ENCODE data around the gene DPYD.

The DPYD gene

DNA sequence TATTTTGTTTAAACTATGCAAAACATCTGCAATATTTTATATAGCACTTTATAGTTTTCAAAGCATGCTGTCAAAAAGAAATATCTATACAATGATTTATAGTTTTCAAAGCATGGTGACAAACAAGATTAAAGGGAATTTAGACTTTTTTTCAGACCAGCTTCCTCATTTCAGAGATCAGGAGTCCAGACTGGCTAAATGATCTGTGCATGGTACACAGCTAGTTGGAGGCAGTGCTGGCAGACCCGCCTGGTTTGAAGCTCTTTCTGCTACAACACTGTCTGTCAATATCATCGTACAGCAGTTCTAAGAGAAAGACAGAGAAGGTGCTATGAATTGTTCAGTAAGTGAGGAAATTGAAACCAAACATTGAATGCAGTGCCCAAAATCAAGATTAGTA is 720.2 kb downstream of the DPYD start:
- no peak for DNase-seq (ENCODE audit: low spot score)

- no peak for DNase-seq (ENCODE audit: low spot score)
Measured at GRCh38 chr1:97196825-97197516, 723.9 kb downstream of the DPYD start.

DNA sequence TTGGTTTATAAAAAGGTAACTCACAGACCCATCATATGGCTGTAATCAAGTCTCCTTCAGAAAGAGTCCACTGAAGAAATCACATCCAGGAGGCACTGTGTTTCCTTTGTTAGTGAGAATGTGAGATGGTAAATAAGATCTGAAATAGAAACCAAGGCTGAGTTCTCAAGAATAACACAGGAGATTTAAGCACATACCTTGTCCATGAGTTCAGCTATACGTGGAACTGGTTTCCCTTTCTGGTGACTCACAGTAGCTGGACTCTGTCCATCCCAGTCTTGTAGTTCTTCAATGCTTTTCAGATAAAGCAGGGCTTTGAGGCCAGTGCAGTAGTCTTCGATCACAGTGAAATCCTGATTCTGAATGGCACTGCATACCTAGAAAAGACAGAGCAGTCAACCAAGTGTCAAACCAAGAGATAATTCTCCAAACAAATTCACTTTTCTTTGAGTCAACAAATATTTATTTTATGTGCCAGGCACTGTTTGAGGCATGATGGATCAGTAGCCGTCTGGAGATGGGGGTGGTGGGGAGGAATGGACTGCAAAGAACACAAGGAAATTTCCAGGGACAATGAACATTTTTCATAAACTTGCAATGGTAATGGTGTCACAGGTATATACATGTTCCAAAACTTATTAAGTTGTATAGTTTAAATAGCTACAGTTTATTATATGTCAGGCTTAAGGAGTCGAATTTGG is 727.8 kb downstream of the DPYD start:
- peak; percentile 63 for DNase-seq (ENCODE audit: low spot score)

DNA sequence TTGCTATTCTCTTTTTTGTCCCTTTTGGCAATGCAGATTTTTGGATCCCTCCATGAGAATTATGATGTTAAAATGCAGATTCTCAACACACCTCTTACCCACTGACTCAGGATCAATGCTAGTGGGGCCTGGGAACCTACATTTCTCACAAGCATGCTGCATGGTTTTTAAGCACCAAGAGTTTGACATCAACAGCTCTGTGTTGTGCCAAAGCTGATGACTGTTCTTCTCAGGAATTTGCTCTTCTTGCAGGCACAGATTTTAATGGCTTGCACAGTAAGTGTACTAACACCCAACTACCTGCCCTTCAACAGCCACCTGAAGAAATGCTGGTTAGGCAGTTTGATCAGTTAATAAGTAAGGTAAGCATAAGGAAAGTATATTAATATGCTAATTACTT is 730.5 kb downstream of the DPYD start:
- DNase-seq (ENCODE audit: low spot score) = peak; percentile 54

GRCh38 chr1:97186381-97186780 is 734.5 kb downstream of the DPYD start:
- DNase-seq (ENCODE audit: low spot score) = no peak

DNA sequence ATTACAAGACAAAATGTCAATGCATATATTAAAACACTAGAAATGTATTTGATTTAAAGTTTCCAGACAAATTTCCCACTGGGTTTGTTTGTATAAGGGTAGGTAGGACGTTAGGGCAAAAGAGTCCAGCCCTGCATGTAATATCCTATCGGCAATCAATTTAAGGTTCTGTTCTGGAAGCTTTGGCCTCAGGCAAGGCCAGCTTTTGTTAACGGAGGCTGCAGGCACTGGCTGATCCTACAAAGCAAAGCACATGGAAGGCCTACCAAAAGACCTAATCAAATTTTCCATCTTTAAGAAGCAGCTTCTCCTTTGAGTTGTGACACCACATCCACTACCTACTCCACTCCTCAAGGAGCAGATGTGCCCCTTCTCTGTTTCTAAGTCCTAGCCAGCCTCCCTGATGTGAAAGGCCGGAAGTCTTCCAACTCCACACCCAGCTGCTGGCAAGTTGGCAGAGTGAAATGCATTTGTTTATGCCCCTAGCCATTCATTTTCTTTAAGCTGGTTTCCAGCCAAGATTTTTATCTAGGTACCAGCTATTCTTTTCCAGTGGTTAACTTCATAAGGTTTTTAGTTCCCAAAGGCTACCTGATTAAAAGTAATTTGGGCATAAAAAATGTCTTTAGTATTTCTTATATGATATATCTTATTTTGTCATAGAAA is 746.7 kb downstream of the DPYD start:
- DNase-seq (ENCODE audit: low spot score) = no peak

DNA sequence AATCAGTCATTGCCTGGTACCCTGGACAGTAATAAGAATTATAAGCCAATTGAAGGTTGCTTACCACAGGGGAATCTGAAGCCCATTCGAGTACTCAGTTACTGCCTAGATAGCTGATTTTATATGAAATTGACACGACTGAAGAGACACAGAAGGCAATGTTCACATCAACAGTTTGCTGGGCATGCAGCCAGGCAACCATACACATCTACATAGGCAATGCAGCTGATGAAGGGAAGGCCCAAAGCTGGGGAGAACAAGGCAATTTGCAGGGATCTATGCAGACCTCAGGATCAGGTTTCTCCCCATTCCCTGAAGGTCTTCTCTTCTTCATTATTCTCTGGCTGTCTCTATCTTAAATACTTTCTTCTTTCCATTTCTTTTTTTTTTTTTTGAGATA is 750.5 kb downstream of the DPYD start:
- DNase-seq (ENCODE audit: low spot score) = no peak

DNA sequence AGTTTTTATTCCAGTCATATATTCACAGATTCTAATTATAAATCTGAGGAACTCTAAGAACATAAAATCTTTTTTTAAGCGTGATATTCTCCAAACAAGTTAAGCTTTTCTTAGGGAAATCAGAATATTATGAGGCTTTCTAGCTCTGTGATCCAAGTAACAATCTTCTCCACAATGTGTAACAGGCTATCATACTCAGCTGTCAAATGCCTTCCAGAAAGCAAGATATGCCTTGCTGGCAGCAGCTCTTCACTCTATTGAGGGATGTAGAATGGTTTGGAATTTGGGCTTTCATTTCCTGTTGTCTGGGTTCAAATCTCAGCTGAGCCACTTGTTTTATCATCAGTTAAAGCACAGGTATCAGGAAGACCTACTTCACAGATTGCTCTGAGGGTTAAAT is 752.8 kb downstream of the DPYD start:
- DNase-seq (ENCODE audit: low spot score) = no peak

GRCh38 chr1:97167246-97167645 is 753.6 kb downstream of the DPYD start:
- DNase-seq (ENCODE audit: low spot score) = no peak

- DNase-seq (ENCODE audit: low spot score) = no peak
Measured at GRCh38 chr1:97166626-97167025, 754.2 kb downstream of the DPYD start.

DNA sequence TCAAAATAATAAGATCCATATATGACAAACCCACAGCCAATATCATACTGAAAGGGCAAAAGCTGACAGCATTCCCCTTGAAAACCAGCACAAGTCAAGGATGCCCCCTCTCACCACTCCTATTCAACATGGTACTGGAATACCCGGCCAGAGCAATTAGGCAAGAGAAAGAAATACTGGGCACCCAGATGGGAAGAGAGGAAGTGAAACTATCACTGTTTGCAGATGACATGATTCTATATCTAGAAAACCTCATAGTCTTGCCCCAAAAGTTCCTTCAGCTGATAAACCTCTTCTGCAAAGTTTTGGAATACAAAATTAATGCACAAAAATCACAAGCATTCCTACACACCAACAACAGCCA is 756.6 kb downstream of the DPYD start:
- DNase-seq (ENCODE audit: low spot score) = no peak

DNA sequence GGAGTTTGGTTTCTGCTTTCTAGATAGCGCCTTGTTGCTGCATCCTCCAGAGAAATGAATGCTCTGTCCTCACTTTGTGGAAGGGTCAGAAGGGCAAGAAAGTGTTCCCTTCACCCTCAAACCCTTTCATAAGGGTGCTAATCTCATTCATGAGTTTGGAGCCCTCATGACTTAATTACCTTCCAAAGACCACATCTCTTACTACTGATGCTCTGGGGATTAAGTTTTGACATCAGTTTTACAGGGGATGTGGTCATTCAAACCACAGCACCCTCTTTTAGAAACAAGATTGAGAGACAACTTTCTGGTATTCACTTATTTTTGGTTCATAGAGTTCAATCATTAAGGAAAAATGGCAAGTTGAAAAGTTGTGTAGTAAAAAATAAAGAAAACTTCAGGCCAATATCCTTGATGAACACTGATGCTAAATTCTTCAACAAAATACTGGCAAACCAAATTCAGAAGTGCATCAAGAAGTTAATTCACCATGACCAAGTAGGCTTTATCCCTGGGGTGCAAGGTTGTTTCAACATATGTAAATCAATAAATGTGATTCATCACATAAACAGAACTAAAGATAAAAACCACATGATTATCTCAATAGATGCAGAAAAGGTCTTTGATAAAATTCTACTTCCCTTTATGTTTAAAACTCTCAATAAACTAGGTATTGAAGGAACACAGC is 757.1 kb downstream of the DPYD start:
- no peak for DNase-seq (ENCODE audit: low spot score)

DNA sequence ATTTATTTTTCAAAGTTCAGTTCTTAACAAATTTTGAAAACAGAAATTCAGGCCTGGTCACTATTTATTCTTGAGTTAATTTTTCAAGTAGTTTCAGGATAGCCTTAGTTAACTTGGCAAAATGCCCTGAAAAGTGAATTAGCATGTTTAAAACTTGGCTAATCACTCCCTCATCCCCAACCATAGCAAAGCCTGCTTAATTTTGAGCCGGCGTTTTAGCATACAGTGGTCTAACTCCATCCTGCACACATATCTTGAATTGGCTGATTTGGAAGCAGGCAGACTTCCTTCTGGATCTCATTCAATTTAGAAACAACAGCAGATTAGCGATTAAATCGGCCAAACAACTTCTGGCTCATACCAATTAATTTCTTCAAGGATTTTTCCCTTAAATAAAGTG is 760.0 kb downstream of the DPYD start:
- DNase-seq (ENCODE audit: low spot score) = peak; percentile 7

- DNase-seq (ENCODE audit: low spot score) = no peak
Measured at GRCh38 chr1:97159342-97159741, 761.5 kb downstream of the DPYD start.

DNA sequence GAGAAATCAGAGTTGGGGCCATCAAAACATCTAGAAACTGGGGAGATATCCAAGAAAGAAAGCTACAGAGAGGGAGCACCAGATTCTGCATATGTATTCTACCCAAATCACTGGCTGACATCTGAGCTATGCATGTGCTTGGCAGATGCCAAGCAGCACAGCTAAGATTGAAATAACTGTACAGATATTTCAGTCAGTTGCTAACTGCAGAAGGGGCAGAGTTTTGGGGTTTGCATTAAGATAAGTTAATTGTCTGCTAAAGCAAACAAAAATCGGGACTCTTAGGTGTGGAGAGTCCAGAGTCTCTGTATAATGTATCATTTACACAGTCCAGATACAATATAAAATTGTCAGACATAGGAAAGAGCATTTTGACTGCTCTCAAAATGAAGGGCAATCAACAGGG is 762.1 kb downstream of the DPYD start:
- no peak for DNase-seq (ENCODE audit: low spot score)

DNA sequence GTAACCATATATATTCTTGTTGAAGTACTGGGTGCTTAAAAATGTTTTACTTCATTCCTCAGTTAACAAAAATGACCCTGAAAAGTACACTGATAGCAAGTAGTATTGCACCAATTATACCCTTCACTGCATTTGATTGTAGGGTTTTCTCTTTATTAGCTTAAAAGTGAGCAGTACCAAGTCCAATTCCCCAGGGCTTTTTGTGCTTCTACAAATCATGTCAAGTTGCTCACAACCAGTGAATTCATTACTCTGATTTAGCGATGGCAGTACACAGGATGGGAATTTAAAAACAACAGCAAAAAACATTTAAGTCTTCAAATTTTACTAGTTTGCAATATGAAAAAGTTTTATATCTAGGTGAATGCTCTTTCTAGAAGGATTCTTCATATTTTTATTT is 762.8 kb downstream of the DPYD start:
- DNase-seq (ENCODE audit: low spot score) = no peak

DNA sequence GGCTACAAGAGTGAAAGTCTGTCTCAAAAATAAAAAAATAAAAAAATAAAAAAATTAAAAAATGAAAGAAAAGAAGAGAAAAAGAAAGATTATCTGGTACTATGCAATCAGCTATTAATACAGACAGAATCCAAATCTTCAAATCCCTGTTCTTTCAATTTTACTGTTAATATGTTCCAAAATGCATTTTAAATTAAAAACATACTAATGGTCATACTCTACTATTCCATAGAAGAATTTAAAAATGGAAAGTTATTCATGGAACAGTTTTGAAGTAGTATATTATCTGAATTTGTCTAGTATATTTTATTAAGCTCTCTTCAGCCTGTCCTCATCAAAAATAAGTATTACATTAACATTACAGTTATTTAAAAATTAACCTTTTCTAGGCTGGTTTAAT is 769.2 kb downstream of the DPYD start:
- no peak for DNase-seq (ENCODE audit: low spot score)

DNA sequence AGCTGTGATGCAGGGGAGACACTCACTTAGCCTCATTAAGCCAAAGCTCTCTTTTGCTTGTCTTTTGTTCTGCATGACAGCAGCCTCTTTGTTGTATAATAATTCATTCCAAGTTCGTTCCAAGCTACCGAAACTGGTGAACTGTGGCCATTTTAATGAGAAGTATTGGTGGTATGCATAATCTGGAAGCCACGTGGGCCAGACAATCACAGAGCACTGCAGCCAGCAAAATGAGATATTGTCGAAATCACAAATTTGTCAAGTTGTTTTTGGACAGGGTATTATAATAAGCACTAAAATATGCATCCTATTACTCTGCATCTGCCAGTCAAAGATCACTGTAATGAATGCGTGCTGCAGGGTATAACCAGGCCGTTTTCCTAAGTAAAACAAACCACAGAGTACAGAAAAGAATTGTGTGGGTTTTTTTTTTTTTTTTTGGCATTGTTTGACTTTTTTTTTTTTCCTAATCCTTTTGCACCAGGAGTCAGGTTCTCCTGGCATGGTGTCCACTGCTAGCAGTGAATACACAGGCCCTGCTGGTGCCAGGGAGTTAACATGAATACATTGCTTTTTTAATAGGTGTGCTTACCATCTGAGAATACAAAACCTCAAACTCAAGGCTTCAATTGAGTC is 775.4 kb downstream of the DPYD start:
- DNase-seq (ENCODE audit: low spot score) = peak; percentile 67

GRCh38 chr1:97144527-97144926 is 776.3 kb downstream of the DPYD start:
- peak; percentile 19 for DNase-seq (ENCODE audit: low spot score)

- no peak for DNase-seq (ENCODE audit: low spot score)
Measured at GRCh38 chr1:97143236-97143882, 777.5 kb downstream of the DPYD start.

DNA sequence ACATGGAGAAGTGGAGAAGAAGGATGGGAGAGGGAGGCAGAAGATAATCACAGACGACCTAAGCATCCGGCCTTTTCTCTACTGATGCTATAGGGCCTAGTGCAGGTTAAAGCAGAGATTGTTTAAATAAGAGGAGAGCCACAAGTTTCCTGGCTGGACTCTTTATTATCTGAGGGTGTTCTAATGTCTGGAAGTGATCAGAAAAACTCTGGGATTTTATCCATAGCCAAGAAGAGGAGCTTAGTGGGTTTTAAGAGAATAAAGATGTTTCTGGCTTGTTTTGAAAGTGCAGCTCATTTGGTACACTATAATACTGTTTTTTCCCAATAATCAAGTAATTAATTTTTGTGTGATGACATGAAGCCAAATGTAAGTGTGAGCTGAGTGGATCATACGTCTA is 780.2 kb downstream of the DPYD start:
- DNase-seq (ENCODE audit: low spot score) = no peak

DNA sequence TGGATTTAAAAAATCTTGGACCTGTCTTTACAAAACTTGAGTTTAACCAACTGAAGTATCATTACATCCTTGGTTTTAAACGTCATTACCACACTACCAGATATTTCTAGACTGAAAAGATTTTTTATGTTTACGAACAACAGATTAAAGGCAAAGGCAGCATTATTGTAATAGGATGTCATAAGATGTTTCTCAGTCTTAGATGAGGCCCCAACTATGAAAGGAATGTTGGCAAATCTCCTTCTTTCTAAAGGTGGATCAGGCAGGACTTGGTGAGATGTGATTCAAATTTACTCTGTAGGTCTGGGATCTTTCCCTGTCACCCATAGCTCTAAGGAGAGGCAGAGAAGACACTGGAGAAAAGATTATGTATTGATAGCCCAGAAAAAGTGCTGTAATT is 781.3 kb downstream of the DPYD start:
- DNase-seq (ENCODE audit: low spot score) = peak; percentile 13

All from AG20443 (cell line).